Parathyroid adenoma (tissue), 2 donors: ENCODE measurements around the gene AP5B1.

ENCODE experiments used
- H2AFZ ChIP-seq: fragments of 300-600 bp; sonication (generic); one replicate; pipeline ENCODE4 v1.7.0; 2017; ENCODE audit warnings: antibody characterized with exemption, mild to moderate bottlenecking
- H3K27ac ChIP-seq: fragments of 300-600 bp; sonication (generic); one replicate; pipeline ENCODE4 v1.7.0; 2017
- H3K27me3 ChIP-seq: fragments of 300-600 bp; sonication (generic); one replicate; pipeline ENCODE4 v1.7.0; 2017; ENCODE audit warnings: low read length; ENCODE audit not compliant: control insufficient read depth, insufficient read depth
- H3K36me3 ChIP-seq: fragments of 300-600 bp; sonication (generic); one replicate; pipeline ENCODE4 v1.7.0; 2017; ENCODE audit warnings: low read length; ENCODE audit not compliant: control insufficient read depth, insufficient read depth
- H3K4me1 ChIP-seq: fragments of 300-600 bp; sonication (generic); one replicate; pipeline ENCODE4 v1.7.0; 2017; ENCODE audit warnings: control low read depth
- H3K4me2 ChIP-seq: fragments of 300-600 bp; sonication (generic); one replicate; pipeline ENCODE4 v1.7.0; 2017; ENCODE audit warnings: low read length
- H3K4me3 ChIP-seq: fragments of 300-600 bp; sonication (generic); one replicate; pipeline ENCODE4 v1.7.0; 2017; ENCODE audit warnings: low read depth, low read length
- H3K79me2 ChIP-seq: fragments of 300-600 bp; sonication (generic); one replicate; pipeline ENCODE4 v1.7.0; 2017; ENCODE audit warnings: control low read depth
- H3K9ac ChIP-seq: fragments of 300-600 bp; sonication (generic); one replicate; pipeline ENCODE4 v1.7.0; 2017; ENCODE audit warnings: mild to moderate bottlenecking
- H3K9me3 ChIP-seq: fragments of 300-600 bp; sonication (generic); one replicate; pipeline ENCODE4 v1.7.0; 2017; ENCODE audit warnings: low read length; ENCODE audit not compliant: control insufficient read depth
- TF ChIP-seq, protein P1 (sequence below): fragments of 300-600 bp; sonication (generic); IDR thresholded peaks from one replicate; pipeline ENCODE4 v1.7.0; 2017; ENCODE audit warnings: antibody characterized with exemption, mild to moderate bottlenecking
- donor health status: primary hyperparathyroidism.

AP5B1 gene

GRCh38 chr11:65788821-65789220, 8.0 kb upstream of the AP5B1 start:
- H3K9ac ChIP-seq = no peak overlapping the region
- peak overlapping the region; percentile 73 for H3K4me2 ChIP-seq
- H3K27ac ChIP-seq = peak overlapping the region; percentile 85
- H3K79me2 ChIP-seq = peaks cover 15% of the 10 kb centered on the region
- no peaks in the 10 kb centered on the region for H3K9me3 ChIP-seq
- H3K4me1 ChIP-seq = peaks cover 18% of the 10 kb centered on the region
- no peak overlapping the region for H2AFZ ChIP-seq
- H3K4me3 ChIP-seq = peak overlapping the region; percentile 75
- H3K36me3 ChIP-seq = no peaks in the 10 kb centered on the region
- TF ChIP-seq, protein P1, sequence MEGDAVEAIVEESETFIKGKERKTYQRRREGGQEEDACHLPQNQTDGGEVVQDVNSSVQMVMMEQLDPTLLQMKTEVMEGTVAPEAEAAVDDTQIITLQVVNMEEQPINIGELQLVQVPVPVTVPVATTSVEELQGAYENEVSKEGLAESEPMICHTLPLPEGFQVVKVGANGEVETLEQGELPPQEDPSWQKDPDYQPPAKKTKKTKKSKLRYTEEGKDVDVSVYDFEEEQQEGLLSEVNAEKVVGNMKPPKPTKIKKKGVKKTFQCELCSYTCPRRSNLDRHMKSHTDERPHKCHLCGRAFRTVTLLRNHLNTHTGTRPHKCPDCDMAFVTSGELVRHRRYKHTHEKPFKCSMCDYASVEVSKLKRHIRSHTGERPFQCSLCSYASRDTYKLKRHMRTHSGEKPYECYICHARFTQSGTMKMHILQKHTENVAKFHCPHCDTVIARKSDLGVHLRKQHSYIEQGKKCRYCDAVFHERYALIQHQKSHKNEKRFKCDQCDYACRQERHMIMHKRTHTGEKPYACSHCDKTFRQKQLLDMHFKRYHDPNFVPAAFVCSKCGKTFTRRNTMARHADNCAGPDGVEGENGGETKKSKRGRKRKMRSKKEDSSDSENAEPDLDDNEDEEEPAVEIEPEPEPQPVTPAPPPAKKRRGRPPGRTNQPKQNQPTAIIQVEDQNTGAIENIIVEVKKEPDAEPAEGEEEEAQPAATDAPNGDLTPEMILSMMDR = no peak
- H3K27me3 ChIP-seq = no peaks in the 10 kb centered on the region

DNA sequence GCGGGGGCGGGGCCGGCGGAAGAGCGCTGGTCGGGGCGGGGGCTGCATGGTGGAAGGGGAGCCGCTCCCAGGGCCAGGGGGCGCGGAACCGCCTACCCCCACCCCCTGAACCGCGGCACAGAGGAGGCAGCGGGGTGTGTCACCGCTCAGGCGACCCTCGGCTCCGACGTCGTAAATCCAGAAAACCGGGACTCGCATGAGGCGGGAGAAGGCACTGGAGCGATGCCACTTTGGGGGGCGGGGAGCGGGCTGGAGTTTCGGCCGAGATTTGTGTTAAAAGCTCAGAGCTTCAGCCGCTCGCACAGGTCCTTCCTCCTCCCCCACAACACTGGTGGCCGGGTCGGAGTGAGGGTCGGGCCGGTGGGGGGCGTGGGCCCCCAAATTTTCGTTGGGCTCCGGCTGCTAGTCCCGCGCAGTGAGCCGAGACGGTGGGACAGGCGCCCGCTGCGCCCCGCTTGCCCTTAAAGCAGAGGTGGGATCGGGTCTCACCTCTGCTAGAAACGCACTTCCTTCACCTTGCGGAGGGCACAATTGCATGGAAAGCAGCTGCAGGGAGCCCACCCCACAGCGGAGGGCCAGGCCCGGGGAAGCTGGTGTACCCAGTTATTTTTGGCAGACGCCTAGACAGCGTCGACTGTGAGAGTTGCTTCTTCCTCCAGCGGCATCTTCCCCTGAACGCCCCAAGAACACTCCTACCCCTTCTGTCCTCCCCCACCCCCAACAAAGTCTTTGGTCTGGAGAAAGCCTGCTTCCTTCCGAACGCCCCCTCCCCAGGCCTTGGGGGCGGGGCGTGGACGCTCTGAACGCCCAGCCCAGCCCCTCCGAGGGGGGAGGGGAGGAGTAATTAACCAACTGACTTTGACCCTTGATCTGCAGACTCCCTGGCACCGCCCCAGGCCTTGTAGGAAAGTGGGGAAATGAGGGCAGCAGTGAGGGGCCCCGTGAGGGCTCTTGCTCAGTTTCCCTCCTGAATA, 7.2 kb upstream of the AP5B1 start:
- H3K4me2 ChIP-seq = peak overlapping the region; percentile 73
- H3K4me1 ChIP-seq = peaks cover 14% of the 10 kb centered on the region
- H3K9me3 ChIP-seq = no peaks in the 10 kb centered on the region
- H2AFZ ChIP-seq = peak overlapping the region; percentile 28
- H3K9ac ChIP-seq = no peak overlapping the region
- TF ChIP-seq, protein P1 = no peak
- H3K27ac ChIP-seq = peak overlapping the region; percentile 85
- H3K4me3 ChIP-seq = peak overlapping the region; percentile 75
- no peaks in the 10 kb centered on the region for H3K27me3 ChIP-seq
- peaks cover 15% of the 10 kb centered on the region for H3K79me2 ChIP-seq
- no peaks in the 10 kb centered on the region for H3K36me3 ChIP-seq

DNA sequence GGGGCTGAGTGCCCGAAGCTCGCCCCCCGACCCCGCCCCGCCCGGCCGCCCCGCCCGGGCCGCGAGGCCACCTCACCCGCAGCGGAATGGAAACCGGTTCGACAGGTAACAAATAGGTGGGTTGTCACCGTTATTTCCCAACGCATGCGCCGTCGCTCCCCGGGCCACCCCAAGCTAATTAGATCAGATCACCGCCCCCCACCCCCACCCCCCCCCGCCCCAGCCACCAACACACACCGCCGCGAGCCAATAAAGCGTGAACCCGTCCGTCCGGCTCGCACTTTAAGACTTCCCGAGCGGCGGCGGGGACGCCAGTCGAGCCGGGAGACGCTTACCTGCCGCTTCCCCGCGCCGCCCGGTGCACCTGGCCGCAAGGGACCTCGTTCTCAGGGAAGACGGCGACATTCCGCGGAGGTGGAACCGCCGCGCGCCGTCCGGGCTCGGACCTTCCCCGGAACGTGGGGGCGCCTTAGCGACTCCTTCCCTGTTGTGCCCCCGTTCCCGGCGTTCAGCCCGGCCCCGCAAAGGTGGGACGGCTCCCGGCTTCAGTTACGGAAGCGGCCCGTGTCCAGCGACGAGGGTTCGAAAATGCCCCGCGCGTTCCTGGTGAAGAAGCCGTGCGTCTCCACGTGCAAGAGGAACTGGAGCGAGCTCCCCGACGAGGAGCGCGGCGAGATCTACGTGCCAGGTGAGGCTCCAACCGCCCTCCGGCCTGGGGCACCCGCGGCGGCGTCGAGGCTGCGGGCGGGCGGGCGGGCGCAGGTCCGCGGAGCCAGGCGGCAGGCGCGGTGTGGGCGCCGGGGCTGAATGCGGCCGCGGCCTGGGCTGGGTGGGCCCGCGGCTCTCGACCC, 6.2 kb upstream of the AP5B1 start, which contains the start of gene OVOL1:
OVOL1 (plus strand) TSS at position 278 of the 851 bp plus-strand sequence; CDS start at position 589, 311 bp downstream.
- Histone ChIP-seq H3K27me3 (no peaks in the 10 kb centered on the region), H3K9ac (no peak within 1 kb of the TSS), H3K4me2 (peak within 1 kb of the TSS; percentile 73), H3K9me3 (no peaks in the 10 kb centered on the region), H3K4me1 (peaks cover 16% of the 10 kb centered on the region), H3K27ac (peak within 1 kb of the TSS; percentile 85), H3K36me3 (no peaks in the 10 kb centered on the region), H3K4me3 (peak within 1 kb of the TSS; percentile 75), H3K79me2 (peaks cover 7% of the 10 kb centered on the region), H2AFZ (peak within 1 kb of the TSS; percentile 62)
- TF ChIP-seq, protein P1 = no peak

DNA sequence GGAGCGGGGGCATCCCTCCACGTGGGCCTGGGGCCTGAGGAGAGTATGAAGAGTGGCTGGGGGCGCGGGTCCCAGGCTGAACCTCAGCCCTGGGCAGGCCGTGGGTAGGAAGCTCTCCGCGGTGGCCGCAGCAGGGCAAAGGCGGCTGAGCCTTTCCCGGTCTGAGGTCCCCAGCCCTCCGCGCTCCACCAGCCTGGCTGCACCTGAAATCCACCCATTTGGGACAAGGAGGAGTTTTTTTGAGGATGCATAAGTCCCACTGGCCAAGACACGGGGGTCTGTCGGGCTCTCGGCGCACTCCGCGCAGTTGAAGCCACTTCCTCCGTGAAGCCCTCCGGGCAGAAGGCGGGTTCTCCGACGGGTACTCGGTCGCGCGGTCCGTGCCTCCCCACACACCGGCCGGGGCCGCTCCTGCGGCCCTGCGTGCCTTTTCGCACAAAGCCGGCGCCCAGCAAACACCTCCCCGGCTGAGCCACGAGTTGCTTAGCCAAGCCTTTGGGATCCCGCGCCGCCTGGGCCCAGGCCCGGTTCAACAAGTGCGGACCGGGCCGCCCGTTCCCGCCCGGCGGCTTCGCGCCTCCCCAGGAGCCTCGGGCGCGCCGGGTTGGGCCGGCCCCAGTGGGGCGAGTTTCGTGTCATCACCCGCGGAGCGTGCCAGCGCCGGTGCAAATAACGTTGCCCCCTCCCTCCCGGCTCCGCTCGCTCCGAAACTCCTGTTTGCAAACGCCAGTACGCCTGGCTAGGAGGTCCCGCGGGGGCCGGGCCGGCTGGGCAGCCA, 5.4 kb upstream of the AP5B1 start:
- Histone ChIP-seq H3K4me1 (peaks cover 19% of the 10 kb centered on the region), H3K36me3 (no peaks in the 10 kb centered on the region), H2AFZ (peak overlapping the region; percentile 62), H3K27ac (no peak overlapping the region), H3K4me2 (peak overlapping the region; percentile 51), H3K79me2 (peaks cover 2% of the 10 kb centered on the region), H3K9me3 (no peaks in the 10 kb centered on the region), H3K4me3 (no peak overlapping the region), H3K27me3 (no peaks in the 10 kb centered on the region), H3K9ac (no peak overlapping the region)
- TF ChIP-seq, protein P1 = no peak
